CD4-positive, alpha-beta memory T cell (primary cell): Measurements from ENCODE around the gene POLR2C. TPM values are rescaled to one million over a fixed set of nuclear protein-coding genes. Genes with fewer than 3 reads are reported as not detected.
A peak's percentile ranks its signal among the peaks of the same experiment; 100 is the strongest.

Source experiments
- CTCF ChIA-PET: fragments of 350-600 bp; sonication (Branson Sonifier 250); formaldehyde crosslinking; loops from one replicate; lab custom pipeline; 2021; ENCODE audit warnings: inconsistent platforms; ENCODE audit not compliant: partially characterized antibody; lab: Charles Lee
- POLR2A ChIA-PET: fragments of 350-600 bp; sonication (Branson Sonifier 250); formaldehyde crosslinking; loops from one replicate; lab custom pipeline; 2021; ENCODE audit not compliant: partially characterized antibody; lab: Charles Lee
- DNase-seq, 5 donors: peaks; one replicate each; pipeline versions ENCODE4 v3.0.0 to v3.0.0-alpha.2; 2020 to 2022; ENCODE audit warnings: mixed read lengths in 1 of 5
- H3K27ac ChIP-seq: one replicate; pipeline ENCODE4 v1.7.0; 2013; ENCODE audit warnings: low read depth, low read length
- H3K27me3 ChIP-seq: 2 replicates; pipeline ENCODE4 v1.7.0; 2013; ENCODE audit warnings: mild to moderate bottlenecking, low read length, moderate library complexity; ENCODE audit not compliant: insufficient read depth
- H3K36me3 ChIP-seq: 2 replicates; pipeline ENCODE4 v1.7.0; 2013; ENCODE audit warnings: mild to moderate bottlenecking, low read length, moderate library complexity; ENCODE audit not compliant: insufficient read depth
- H3K4me1 ChIP-seq: 2 replicates; pipeline ENCODE4 v1.7.0; 2013; ENCODE audit warnings: mild to moderate bottlenecking, low read length, moderate library complexity; ENCODE audit not compliant: insufficient read depth
- H3K4me3 ChIP-seq, 2 donors: one replicate each; pipeline ENCODE4 v1.7.0; 2013; ENCODE audit warnings: low read length in 2 of 2, mild to moderate bottlenecking in 1 of 2
- H3K9me3 ChIP-seq, 2 donors: one replicate each; pipeline ENCODE4 v1.7.0; 2013; ENCODE audit warnings: low read length in 2 of 2, control low read depth in 1 of 2; ENCODE audit not compliant: control insufficient read depth in 1 of 2
- H3K27ac Mint-ChIP-seq, 7 donors: one replicate each; pipeline ENCODE4 v1.8.0; 2020 to 2021; ENCODE audit warnings: mixed read lengths in 7 of 7, mild to moderate bottlenecking in 6 of 7, inconsistent platforms in 3 of 7, moderate library complexity in 3 of 7
- H3K27me3 Mint-ChIP-seq, 2 donors: one replicate each; pipeline ENCODE4 v1.8.0; 2020 to 2021; ENCODE audit warnings: mixed read lengths in 2 of 2
- H3K36me3 Mint-ChIP-seq, 2 donors: one replicate each; pipeline ENCODE4 v1.8.0; 2020 to 2021; ENCODE audit warnings: mixed read lengths in 2 of 2, inconsistent platforms in 1 of 2, mild to moderate bottlenecking in 1 of 2
- H3K4me1 Mint-ChIP-seq, 4 donors: one replicate each; pipeline ENCODE4 v1.8.0; 2020 to 2021; ENCODE audit warnings: mixed read lengths in 4 of 4, mild to moderate bottlenecking in 1 of 4
- H3K4me3 Mint-ChIP-seq, 8 donors: one replicate each; pipeline ENCODE4 v1.8.0; 2020 to 2021; ENCODE audit warnings: mixed read lengths in 8 of 8, mild to moderate bottlenecking in 7 of 8, moderate library complexity in 6 of 8, inconsistent platforms in 3 of 8
- H3K9me3 Mint-ChIP-seq, 8 donors: one replicate each; pipeline ENCODE4 v1.8.0; 2020 to 2021; ENCODE audit warnings: mixed read lengths in 8 of 8, mild to moderate bottlenecking in 5 of 8, inconsistent platforms in 3 of 8, moderate library complexity in 1 of 8
- intact Hi-C: fragments of 100-400 bp; cut with micrococcal nuclease; formaldehyde crosslinking; loops from one replicate; pipeline ENCODE4 v1.15.1; 2023
- polyA plus RNA-seq, 2 donors: library from polyadenylated mRNA; unstranded; fragments of 300-500 nt; fragmentation: Illumina TruSeq; gene quantifications; one replicate each; pipeline ENCODE4 v1.2.3, GENCODE V29; 2021
- total RNA-seq, 2 experiments: library from RNA; stranded (reverse); gene quantifications; one replicate each; pipeline ENCODE4 v1.2.3, GENCODE V29; 2021

Gene POLR2C
- total and polyA plus RNA-seq, 4 experiments from 2014 or later: 35.7 to 78.1 (median 64.8) TPM

- peaks cover 19 to 38% of the 10 kb centered on the region in 2 donors for H3K36me3 Mint-ChIP-seq
- intact Hi-C loops: no loop called here
- no peak overlapping the region for H3K27ac Mint-ChIP-seq
- H3K4me3 ChIP-seq: no peak overlapping the region
- H3K4me3 Mint-ChIP-seq: no peak overlapping the region
- H3K9me3 ChIP-seq: no peaks in the 10 kb centered on the region
- POLR2A ChIA-PET: interaction anchor here (0.9 to 3.5 kb wide), 4 partner anchors 8 to 12 kb away, joined by 3 to 16 read pairs (median 8); partner anchors contain the start of gene POLR2C
- peaks cover 0 to 2% (median 0%) of the 10 kb centered on the region in 8 donors for H3K9me3 Mint-ChIP-seq
- no peak overlapping the region for H3K27ac ChIP-seq
- H3K27me3 Mint-ChIP-seq: no peaks in the 10 kb centered on the region
- peaks cover 17% of the 10 kb centered on the region for H3K4me1 ChIP-seq
- no peak for DNase-seq
- peaks cover 7 to 12% (median 9%) of the 10 kb centered on the region in 4 donors for H3K4me1 Mint-ChIP-seq
- H3K36me3 ChIP-seq: peaks cover 36% of the 10 kb centered on the region
- CTCF ChIA-PET: interaction anchor here (1.1 to 2.9 kb wide), 3 partner anchors 13 to 55 kb away, joined by 3 to 14 read pairs (median 7); partner anchors contain the start of gene DOK4
- no peaks in the 10 kb centered on the region for H3K27me3 ChIP-seq
These were observed 10.8 kb downstream of the POLR2C start for GRCh38 chr16:57473176-57473840.

- DNase-seq: no peak
- H3K27ac ChIP-seq: no peak overlapping the region
- H3K4me3 ChIP-seq: no peak overlapping the region
- H3K27me3 ChIP-seq: no peaks in the 10 kb centered on the region
- Mint-ChIP-seq H3K4me3 (no peak overlapping the region), H3K9me3 (peaks cover 0 to 2% (median 0%) of the 10 kb centered on the region in 8 donors), H3K27me3 (no peaks in the 10 kb centered on the region), H3K4me1 (peaks cover 6 to 12% (median 9%) of the 10 kb centered on the region in 4 donors), H3K36me3 (peaks cover 13 to 32% of the 10 kb centered on the region in 2 donors), H3K27ac (peak overlapping the region in 1 of 7 donors; percentile 36)
- intact Hi-C loops: no loop called here
- peaks cover 30% of the 10 kb centered on the region for H3K36me3 ChIP-seq
- POLR2A ChIA-PET: interaction anchor here (2.7 to 3.5 kb wide), 2 partner anchors 9 to 12 kb away, joined by 10 to 16 read pairs; partner anchors contain the start of gene POLR2C
- CTCF ChIA-PET: interaction anchor here (1.1 to 2.9 kb wide), 4 partner anchors 12 to 55 kb away, joined by 3 to 14 read pairs (median 7); partner anchors contain the start of genes DOK4 and POLR2C
- peaks cover 17% of the 10 kb centered on the region for H3K4me1 ChIP-seq
- no peaks in the 10 kb centered on the region for H3K9me3 ChIP-seq
These were observed 11.4 kb downstream of the POLR2C start for GRCh38 chr16:57473906-57474305.

GRCh38 chr16:57474671-57475661 lies 12.5 kb downstream of the POLR2C start:
- Histone ChIP-seq H3K27ac (no peak overlapping the region), H3K4me3 (no peak overlapping the region), H3K4me1 (peaks cover 17% of the 10 kb centered on the region), H3K9me3 (no peaks in the 10 kb centered on the region), H3K36me3 (peaks cover 19% of the 10 kb centered on the region), H3K27me3 (no peaks in the 10 kb centered on the region)
- peaks cover 7 to 12% (median 10%) of the 10 kb centered on the region in 4 donors for H3K4me1 Mint-ChIP-seq
- peak overlapping the region in 5 of 7 donors; percentile 42 to 74 (median 64) for H3K27ac Mint-ChIP-seq
- H3K4me3 Mint-ChIP-seq: no peak overlapping the region
- CTCF ChIA-PET: interaction anchor here (1.0 to 2.9 kb wide), 6 partner anchors 12 to 56 kb away, joined by 3 to 14 read pairs (median 5); partner anchors contain the start of genes CIAPIN1, COQ9, DOK4 and POLR2C
- POLR2A ChIA-PET: interaction anchor here (1.0 to 3.5 kb wide), 5 partner anchors 10 to 261 kb away, joined by 3 to 16 read pairs (median 4); partner anchors contain the start of genes KATNB1 and POLR2C
- intact Hi-C loops: no loop called here
- H3K27me3 Mint-ChIP-seq: no peaks in the 10 kb centered on the region
- no peak for DNase-seq
- peaks cover 0 to 2% (median 0%) of the 10 kb centered on the region in 8 donors for H3K9me3 Mint-ChIP-seq
- H3K36me3 Mint-ChIP-seq: peaks cover 7 to 22% of the 10 kb centered on the region in 2 donors

- DNase-seq: peak; percentile 66 to 82 (median 75)
- Mint-ChIP-seq H3K27me3 (no peaks in the 10 kb centered on the region), H3K4me1 (peaks cover 7 to 12% (median 10%) of the 10 kb centered on the region in 4 donors), H3K36me3 (peaks cover 4 to 13% of the 10 kb centered on the region in 2 donors), H3K27ac (peak overlapping the region in 4 of 7 donors; percentile 74 to 79 (median 76)), H3K9me3 (peaks cover 0 to 2% (median 0%) of the 10 kb centered on the region in 8 donors), H3K4me3 (peak overlapping the region in 5 of 8 donors; percentile 5 to 69 (median 59))
- Histone ChIP-seq H3K9me3 (no peaks in the 10 kb centered on the region), H3K4me3 (no peak overlapping the region), H3K27ac (no peak overlapping the region), H3K4me1 (peaks cover 17% of the 10 kb centered on the region), H3K27me3 (no peaks in the 10 kb centered on the region), H3K36me3 (peaks cover 10% of the 10 kb centered on the region)
- POLR2A ChIA-PET: interaction anchor here (0.6 to 3.5 kb wide), 7 partner anchors 11 to 260 kb away, joined by 3 to 16 read pairs (median 4); partner anchors contain the start of genes CIAPIN1, COQ9, KATNB1 and POLR2C
- CTCF ChIA-PET: interaction anchor here (1.0 kb wide), 2 partner anchors 14 to 44 kb away, joined by 3 to 7 read pairs; no protein-coding TSS in a partner anchor
- intact Hi-C loops: loop anchor here (1.0 kb wide), 2 partner anchors 10 to 43 kb away; partner anchors contain the start of gene DOK4
These were observed 13.3 kb downstream of the POLR2C start for GRCh38 chr16:57475711-57476339.

- Mint-ChIP-seq H3K4me3 (peak overlapping the region in 3 of 8 donors; percentile 34 to 69 (median 59)), H3K36me3 (peaks cover 4 to 7% of the 10 kb centered on the region in 2 donors), H3K4me1 (peaks cover 7 to 12% (median 10%) of the 10 kb centered on the region in 4 donors), H3K9me3 (no peaks in the 10 kb centered on the region), H3K27ac (peak overlapping the region in 5 of 7 donors; percentile 46 to 83 (median 70)), H3K27me3 (no peaks in the 10 kb centered on the region)
- ChIA-PET POLR2A (interaction anchor here (0.7 to 1.1 kb wide), 3 partner anchors 14 to 30 kb away, joined by 3 to 4 read pairs (median 3); partner anchors contain the start of genes CIAPIN1, COQ9 and POLR2C), CTCF (interaction anchor here (0.8 to 1.0 kb wide), 2 partner anchors 40 to 43 kb away, joined by 4 to 7 read pairs; no protein-coding TSS in a partner anchor)
- DNase-seq: no peak
- no peak overlapping the region for H3K4me3 ChIP-seq
- peaks cover 17% of the 10 kb centered on the region for H3K4me1 ChIP-seq
- H3K27me3 ChIP-seq: no peaks in the 10 kb centered on the region
- intact Hi-C loops: loop anchor here (1.0 kb wide), 2 partner anchors 10 to 43 kb away; partner anchors contain the start of gene DOK4
- H3K27ac ChIP-seq: no peak overlapping the region
- H3K9me3 ChIP-seq: no peaks in the 10 kb centered on the region
- peaks cover 4% of the 10 kb centered on the region for H3K36me3 ChIP-seq
These were observed 14.3 kb downstream of the POLR2C start for GRCh38 chr16:57476546-57477410.
